ENCODE data around the gene ARFIP1.

GRCh38 chr4:152885185-152885584 is 105.4 kb downstream of the ARFIP1 start:
- TF ChIP-seq POLR2A (IDR thresholded peaks at IDR 0.05; ENCODE audit: low read length) (no peak), GATA1 (IDR thresholded peaks at IDR 0.05; ENCODE audit: low read depth, low read length) (no peak)

All from erythroblast (primary cell).